Immature natural killer cell (primary cell): ENCODE results near the gene ARL6IP6. TPM values are rescaled to one million over a fixed set of nuclear protein-coding genes. Genes with fewer than 3 reads are reported as not detected.
"Not testable (repeated sequence)": the region's sequence is repeated elsewhere in the genome, so short reads cannot be mapped to it uniquely, and the experiment has no call there.

Source experiments
- DNase-seq, 3 donors: peaks; one replicate each; pipeline ENCODE4 v3.0.0; 2022; ENCODE audit warnings: mixed read lengths in 1 of 3
- H3K27ac Mint-ChIP-seq, 6 donors: one replicate each; pipeline ENCODE4 v1.8.0; 2020; ENCODE audit warnings: mixed read lengths in 6 of 6, mild to moderate bottlenecking in 5 of 6, inconsistent platforms in 4 of 6, moderate library complexity in 3 of 6
- H3K27me3 Mint-ChIP-seq, 3 donors: one replicate each; pipeline ENCODE4 v1.8.0; 2020 to 2021; ENCODE audit warnings: low read depth in 3 of 3, mild to moderate bottlenecking in 3 of 3, mixed read lengths in 3 of 3, moderate library complexity in 3 of 3, inconsistent platforms in 1 of 3
- H3K36me3 Mint-ChIP-seq, 3 donors: one replicate each; pipeline ENCODE4 v1.8.0; 2020; ENCODE audit warnings: mixed read lengths in 3 of 3, inconsistent platforms in 2 of 3, mild to moderate bottlenecking in 2 of 3
- H3K4me1 Mint-ChIP-seq, 2 donors: one replicate each; pipeline ENCODE4 v1.8.0; 2020; ENCODE audit warnings: inconsistent platforms in 2 of 2, mild to moderate bottlenecking in 2 of 2, mixed read lengths in 2 of 2, moderate library complexity in 1 of 2
- H3K4me3 Mint-ChIP-seq, 5 donors: one replicate each; pipeline ENCODE4 v1.8.0; 2020; ENCODE audit warnings: mild to moderate bottlenecking in 5 of 5, mixed read lengths in 5 of 5, inconsistent platforms in 3 of 5, moderate library complexity in 3 of 5
- H3K9me3 Mint-ChIP-seq, 6 donors: one replicate each; pipeline ENCODE4 v1.8.0; 2020; ENCODE audit warnings: mild to moderate bottlenecking in 6 of 6, mixed read lengths in 6 of 6, inconsistent platforms in 4 of 6, moderate library complexity in 3 of 6
- polyA plus RNA-seq, 3 donors: library from polyadenylated mRNA; unstranded; fragments of 300-500 nt; fragmentation: Illumina TruSeq; gene quantifications; one replicate each; pipeline ENCODE4 v1.2.3, GENCODE V29; 2021

The ARL6IP6 gene
- polyA plus RNA-seq, 3 donors from 2014 or later = 22.3 to 43.5 (median 23.5) TPM

- H3K4me3 Mint-ChIP-seq, H3K4me1 Mint-ChIP-seq, DNase-seq, H3K27me3 Mint-ChIP-seq, H3K9me3 Mint-ChIP-seq: not testable (repeated sequence)
- Mint-ChIP-seq H3K36me3 (peaks cover 14 to 22% (median 22%) of the 10 kb centered on the region in 3 donors), H3K27ac (peak overlapping the region in 1 of 6 donors; percentile 30)
Measured at GRCh38 chr2:152737509-152737908, 19.1 kb downstream of the ARL6IP6 start.

- DNase-seq = no peak
- H3K4me3 Mint-ChIP-seq = no peak overlapping the region
- peaks cover 14 to 22% (median 22%) of the 10 kb centered on the region in 3 donors for H3K36me3 Mint-ChIP-seq
- H3K27me3 Mint-ChIP-seq = peaks cover 0 to 1% (median 0%) of the 10 kb centered on the region in 3 donors
- peak overlapping the region in 1 of 6 donors; percentile 19 for H3K27ac Mint-ChIP-seq
- H3K4me1 Mint-ChIP-seq = peaks cover 0 to 5% of the 10 kb centered on the region in 2 donors
- no peaks in the 10 kb centered on the region for H3K9me3 Mint-ChIP-seq
Measured at GRCh38 chr2:152738438-152738837, 20.0 kb downstream of the ARL6IP6 start.

- H3K9me3 Mint-ChIP-seq, DNase-seq, H3K4me1 Mint-ChIP-seq, H3K27me3 Mint-ChIP-seq, H3K4me3 Mint-ChIP-seq: not testable (repeated sequence)
- peak overlapping the region in 2 of 6 donors; percentile 32 to 58 for H3K27ac Mint-ChIP-seq
- H3K36me3 Mint-ChIP-seq = peaks cover 14 to 22% (median 22%) of the 10 kb centered on the region in 3 donors
Measured at GRCh38 chr2:152739705-152740104, 21.3 kb downstream of the ARL6IP6 start.

GRCh38 chr2:152740743-152741328, 22.4 kb downstream of the ARL6IP6 start:
- peak; percentile 38 to 50 (median 39) for DNase-seq
- no peak overlapping the region for H3K27ac Mint-ChIP-seq
- H3K9me3 Mint-ChIP-seq = no peaks in the 10 kb centered on the region
- no peak overlapping the region for H3K4me3 Mint-ChIP-seq
- H3K4me1 Mint-ChIP-seq = peaks cover 0 to 2% of the 10 kb centered on the region in 2 donors
- H3K36me3 Mint-ChIP-seq = peaks cover 14 to 26% (median 22%) of the 10 kb centered on the region in 3 donors
- peaks cover 0 to 1% (median 0%) of the 10 kb centered on the region in 3 donors for H3K27me3 Mint-ChIP-seq

- DNase-seq = no peak
- H3K9me3 Mint-ChIP-seq = no peaks in the 10 kb centered on the region
- H3K4me3 Mint-ChIP-seq = no peak overlapping the region
- H3K4me1 Mint-ChIP-seq = peaks cover 0 to 2% of the 10 kb centered on the region in 2 donors
- peak overlapping the region in 1 of 6 donors; percentile 26 for H3K27ac Mint-ChIP-seq
- H3K36me3 Mint-ChIP-seq = peaks cover 5 to 11% (median 6%) of the 10 kb centered on the region in 3 donors
- H3K27me3 Mint-ChIP-seq = peaks cover 0 to 1% (median 0%) of the 10 kb centered on the region in 3 donors
Measured at GRCh38 chr2:152743002-152743401, 24.6 kb downstream of the ARL6IP6 start.

- H3K9me3 Mint-ChIP-seq, H3K36me3 Mint-ChIP-seq, H3K27me3 Mint-ChIP-seq, H3K4me3 Mint-ChIP-seq, H3K27ac Mint-ChIP-seq, H3K4me1 Mint-ChIP-seq, DNase-seq: not testable (repeated sequence)
Measured at GRCh38 chr2:152747751-152748150, 29.3 kb downstream of the ARL6IP6 start.

- H3K9me3 Mint-ChIP-seq = no peaks in the 10 kb centered on the region
- H3K36me3 Mint-ChIP-seq = peaks cover 5 to 24% (median 22%) of the 10 kb centered on the region in 3 donors
- H3K27ac Mint-ChIP-seq = no peak overlapping the region
- H3K4me1 Mint-ChIP-seq = peaks cover 5 to 6% of the 10 kb centered on the region in 2 donors
- no peak overlapping the region for H3K4me3 Mint-ChIP-seq
- DNase-seq = no peak
- H3K27me3 Mint-ChIP-seq = peaks cover 0 to 2% (median 0%) of the 10 kb centered on the region in 3 donors
Measured at GRCh38 chr2:152755029-152755428, 36.6 kb downstream of the ARL6IP6 start.

- DNase-seq = no peak
- Mint-ChIP-seq H3K4me1 (peaks cover 0 to 5% of the 10 kb centered on the region in 2 donors), H3K27me3 (no peaks in the 10 kb centered on the region), H3K27ac (peak overlapping the region in 1 of 6 donors; percentile 42), H3K36me3 (peaks cover 13 to 27% (median 25%) of the 10 kb centered on the region in 3 donors), H3K9me3 (no peaks in the 10 kb centered on the region), H3K4me3 (no peak overlapping the region)
Measured at GRCh38 chr2:152759290-152760072, 41.1 kb downstream of the ARL6IP6 start.

- peaks cover 8 to 17% (median 17%) of the 10 kb centered on the region in 3 donors for H3K36me3 Mint-ChIP-seq
- no peaks in the 10 kb centered on the region for H3K9me3 Mint-ChIP-seq
- no peak overlapping the region for H3K4me3 Mint-ChIP-seq
- no peaks in the 10 kb centered on the region for H3K4me1 Mint-ChIP-seq
- H3K27me3 Mint-ChIP-seq = no peaks in the 10 kb centered on the region
- H3K27ac Mint-ChIP-seq = peak overlapping the region in 1 of 6 donors; percentile 60
- no peak for DNase-seq
Measured at GRCh38 chr2:152761214-152761613, 42.8 kb downstream of the ARL6IP6 start.

GRCh38 chr2:152762202-152762601, 43.8 kb downstream of the ARL6IP6 start:
- H3K27me3 Mint-ChIP-seq = no peaks in the 10 kb centered on the region
- H3K4me3 Mint-ChIP-seq = no peak overlapping the region
- no peaks in the 10 kb centered on the region for H3K9me3 Mint-ChIP-seq
- no peak overlapping the region for H3K27ac Mint-ChIP-seq
- H3K4me1 Mint-ChIP-seq = no peaks in the 10 kb centered on the region
- no peak for DNase-seq
- H3K36me3 Mint-ChIP-seq = peaks cover 8 to 14% (median 10%) of the 10 kb centered on the region in 3 donors

- not testable (repeated sequence) for H3K27ac Mint-ChIP-seq, H3K4me1 Mint-ChIP-seq, H3K4me3 Mint-ChIP-seq, H3K27me3 Mint-ChIP-seq, H3K9me3 Mint-ChIP-seq, DNase-seq
- H3K36me3 Mint-ChIP-seq = peaks cover 8 to 14% (median 10%) of the 10 kb centered on the region in 3 donors
Measured at GRCh38 chr2:152763208-152763607, 44.8 kb downstream of the ARL6IP6 start.

GRCh38 chr2:152763651-152764050, 45.2 kb downstream of the ARL6IP6 start:
- no peaks in the 10 kb centered on the region for H3K4me1 Mint-ChIP-seq
- no peak overlapping the region for H3K27ac Mint-ChIP-seq
- H3K9me3 Mint-ChIP-seq = no peaks in the 10 kb centered on the region
- H3K36me3 Mint-ChIP-seq = peaks cover 8 to 15% (median 9%) of the 10 kb centered on the region in 3 donors
- no peaks in the 10 kb centered on the region for H3K27me3 Mint-ChIP-seq
- H3K4me3 Mint-ChIP-seq = no peak overlapping the region
- no peak for DNase-seq

- Mint-ChIP-seq H3K36me3 (peaks cover 0 to 18% (median 4%) of the 10 kb centered on the region in 3 donors), H3K27me3 (peaks cover 0 to 3% (median 0%) of the 10 kb centered on the region in 3 donors), H3K27ac (no peak overlapping the region), H3K9me3 (no peaks in the 10 kb centered on the region), H3K4me3 (no peak overlapping the region), H3K4me1 (no peaks in the 10 kb centered on the region)
- DNase-seq = no peak
Measured at GRCh38 chr2:152766928-152767327, 48.5 kb downstream of the ARL6IP6 start.

GRCh38 chr2:152781175-152781574, 62.8 kb downstream of the ARL6IP6 start:
- H3K36me3 Mint-ChIP-seq = no peaks in the 10 kb centered on the region
- no peaks in the 10 kb centered on the region for H3K4me1 Mint-ChIP-seq
- peaks cover 0 to 2% (median 0%) of the 10 kb centered on the region in 6 donors for H3K9me3 Mint-ChIP-seq
- peaks cover 0 to 7% (median 0%) of the 10 kb centered on the region in 3 donors for H3K27me3 Mint-ChIP-seq
- no peak overlapping the region for H3K4me3 Mint-ChIP-seq
- DNase-seq = no peak
- no peak overlapping the region for H3K27ac Mint-ChIP-seq
